GM19324 (cell line): ENCODE measurements around the gene GSTM4.
"Not testable (repeated sequence)": the region's sequence is repeated elsewhere in the genome, so short reads cannot be mapped to it uniquely, and the experiment has no call there.

Experiments
- ATAC-seq: cut with Tn5 transposase; IDR thresholded peaks from one replicate; pipeline ENCODE4 v1.9.1; 2021; ENCODE audit warnings: mild to moderate bottlenecking, moderate library complexity; ENCODE audit not compliant: unreplicated experiment, low FRiP score

GSTM4 gene

GRCh38 chr1:109691759-109692158 is 35.9 kb downstream of the GSTM4 start:
- no peak for ATAC-seq

- not testable (repeated sequence) for ATAC-seq
Measured at GRCh38 chr1:109694400-109694799, 38.5 kb downstream of the GSTM4 start.

- ATAC-seq: not testable (repeated sequence)
Measured at GRCh38 chr1:109695138-109695537, 39.2 kb downstream of the GSTM4 start.

- ATAC-seq: no peak
Measured at GRCh38 chr1:109697066-109697465, 41.2 kb downstream of the GSTM4 start.

- not testable (repeated sequence) for ATAC-seq
Measured at GRCh38 chr1:109697861-109698260, 42.0 kb downstream of the GSTM4 start.

- not testable (repeated sequence) for ATAC-seq
Measured at GRCh38 chr1:109702940-109703339, 47.0 kb downstream of the GSTM4 start.

GRCh38 chr1:109704173-109704572 is 48.3 kb downstream of the GSTM4 start:
- ATAC-seq: no peak

- ATAC-seq: no peak
Measured at GRCh38 chr1:109705411-109705810, 49.5 kb downstream of the GSTM4 start.

GRCh38 chr1:109708949-109709348 is 53.0 kb downstream of the GSTM4 start:
- ATAC-seq: not testable (repeated sequence)

GRCh38 chr1:109709822-109710221 is 53.9 kb downstream of the GSTM4 start:
- ATAC-seq: not testable (repeated sequence)
